ENCODE results near the gene MAD1L1.
A peak's percentile ranks its signal among the peaks of the same experiment; 100 is the strongest.
"Not testable (repeated sequence)": the region's sequence is repeated elsewhere in the genome, so short reads cannot be mapped to it uniquely, and the experiment has no call there.

The MAD1L1 gene

DNA sequence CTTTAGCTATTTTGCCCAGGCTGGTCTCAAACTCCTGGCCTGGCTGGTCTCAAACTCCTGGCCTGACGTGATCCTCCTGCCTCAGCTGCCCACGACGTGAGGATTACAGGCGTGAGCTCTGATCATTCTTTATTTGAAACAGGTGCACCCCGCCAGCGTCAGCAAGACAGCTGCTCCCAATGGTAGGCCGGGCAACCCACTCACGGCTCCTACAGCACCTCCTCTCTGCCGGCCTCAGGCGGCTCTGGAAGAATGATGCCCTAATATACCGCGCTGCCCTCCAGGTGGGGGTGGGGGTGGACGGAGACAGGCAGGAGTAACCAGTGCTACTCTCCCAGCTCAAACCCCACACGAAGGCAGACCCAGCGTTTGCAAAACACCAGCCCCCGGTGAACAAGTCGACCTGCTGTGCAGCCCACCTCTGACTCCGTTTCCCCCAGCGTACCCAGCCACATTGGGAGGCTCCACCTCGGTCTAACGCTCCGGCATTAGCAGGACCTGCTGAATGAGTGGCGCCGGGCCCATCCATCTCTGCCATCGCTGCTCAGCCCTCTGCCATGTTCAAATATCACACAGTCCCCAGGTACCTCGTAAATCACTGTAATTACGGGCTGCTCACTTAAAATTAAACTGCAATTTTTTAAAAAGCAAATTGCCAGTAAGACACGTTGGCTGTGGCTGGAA, 414.0 kb downstream of the MAD1L1 start:
- DNase-seq, result no peak

DNA sequence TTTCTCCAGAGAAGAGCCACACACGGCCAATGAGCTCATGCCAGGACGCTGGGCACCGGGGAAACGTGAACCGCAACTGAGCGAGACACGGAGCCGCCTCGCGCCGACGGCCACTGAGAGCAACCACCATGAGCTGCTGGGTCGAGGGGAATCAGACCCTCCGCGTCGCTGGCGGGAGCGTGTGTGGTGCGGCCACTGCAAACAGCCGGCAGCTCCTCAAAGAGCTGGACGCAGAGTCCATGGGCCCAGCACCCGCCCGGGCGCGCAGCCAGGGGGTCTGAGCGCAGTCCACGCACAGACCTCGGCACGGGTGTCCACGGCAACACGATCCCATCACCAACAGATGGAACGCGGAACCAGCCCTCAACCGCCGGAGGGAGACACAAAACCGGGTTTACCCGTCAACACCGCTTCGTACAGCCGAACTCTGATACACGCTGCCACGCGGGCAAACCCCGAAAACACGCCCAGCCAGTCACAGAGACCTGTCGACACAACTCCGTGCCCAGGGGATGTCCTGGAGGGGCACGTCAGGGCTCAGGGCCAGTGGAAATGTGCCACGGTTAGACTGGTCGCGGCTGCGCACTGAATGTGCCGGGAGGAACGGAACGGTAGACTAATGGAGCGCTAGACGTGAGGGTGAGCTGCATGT, 415.6 kb downstream of the MAD1L1 start:
- DNase-seq, result no peak

DNA sequence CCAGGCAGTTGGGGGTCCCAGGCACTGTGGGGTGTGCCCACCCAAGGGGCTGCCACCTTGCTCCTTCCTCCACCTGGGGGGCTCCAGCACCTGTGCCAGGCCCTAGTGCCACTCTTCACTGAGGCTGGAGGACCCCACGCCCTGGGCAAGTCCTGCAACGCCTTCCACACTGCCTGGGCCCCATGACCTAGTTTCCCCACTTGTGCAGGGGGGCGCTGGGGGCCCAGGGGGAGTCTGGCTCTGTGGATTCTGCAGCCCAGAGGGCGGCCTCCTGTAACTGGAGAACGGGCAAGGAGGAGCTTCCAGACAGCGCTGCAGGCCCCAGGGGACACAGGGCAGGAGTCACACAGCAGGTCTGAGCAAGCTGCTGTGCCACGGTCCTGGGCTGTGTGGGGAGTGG, 416.3 kb downstream of the MAD1L1 start:
- not testable (repeated sequence) for DNase-seq

DNA sequence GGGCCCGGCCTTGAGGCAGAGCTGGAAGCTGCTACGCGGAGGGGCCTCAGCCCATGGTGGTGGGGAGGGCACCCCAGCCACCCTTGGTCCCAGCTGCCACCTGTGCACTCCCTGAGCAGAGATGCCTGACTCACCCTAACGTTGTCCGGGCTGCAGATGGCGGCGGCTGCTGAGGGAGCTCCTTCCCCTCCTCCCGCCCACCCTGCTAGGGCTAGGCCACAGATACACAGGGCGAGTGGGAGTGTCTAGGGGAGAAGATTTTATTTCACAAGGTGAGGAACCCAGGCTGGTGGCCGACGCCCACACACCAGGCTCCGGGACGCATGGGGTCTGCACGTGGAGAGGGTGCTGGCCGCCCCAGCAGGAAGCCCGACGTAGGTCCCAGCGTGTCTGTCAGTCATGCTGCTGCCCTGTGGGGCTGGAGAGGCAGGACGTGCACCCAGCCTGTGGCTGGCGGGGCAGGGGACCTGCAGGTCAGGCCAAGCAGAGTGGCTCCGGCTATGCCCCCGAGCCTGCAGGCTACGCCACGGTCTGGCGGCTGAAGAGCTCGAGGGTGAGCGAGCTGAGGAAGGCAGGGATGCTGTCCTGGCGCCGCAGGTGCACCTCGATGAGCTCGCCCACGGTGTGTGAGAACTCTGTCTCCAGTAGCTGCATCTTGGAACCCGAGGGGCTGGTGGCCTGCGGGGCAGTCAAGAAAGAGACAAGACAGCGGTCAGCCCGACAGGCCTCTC, 417.0 kb downstream of the MAD1L1 start:
- DNase-seq, result not testable (repeated sequence)

DNA sequence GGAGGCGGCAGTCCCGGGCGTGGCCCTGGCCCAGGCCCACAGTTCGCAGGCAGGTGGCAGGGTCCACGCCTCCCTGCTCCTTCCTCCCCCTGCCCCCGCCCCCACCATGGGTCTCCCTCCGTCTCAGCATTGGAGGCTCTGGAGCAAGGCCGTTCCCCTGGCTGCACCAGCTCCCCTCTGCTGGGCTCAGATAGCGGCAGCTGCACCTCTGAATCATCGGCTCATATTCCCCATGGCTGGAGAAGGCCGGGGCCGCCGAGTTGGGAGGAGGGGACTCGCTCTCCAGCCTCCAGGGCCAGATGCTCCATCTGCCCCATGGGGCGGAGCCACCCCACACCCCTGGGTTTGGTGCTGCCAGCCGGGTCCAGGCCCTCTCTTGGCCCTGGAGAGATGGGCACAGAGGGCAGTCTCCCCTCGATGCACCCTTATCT, 417.7 kb downstream of the MAD1L1 start:
- DNase-seq, result no peak

DNA sequence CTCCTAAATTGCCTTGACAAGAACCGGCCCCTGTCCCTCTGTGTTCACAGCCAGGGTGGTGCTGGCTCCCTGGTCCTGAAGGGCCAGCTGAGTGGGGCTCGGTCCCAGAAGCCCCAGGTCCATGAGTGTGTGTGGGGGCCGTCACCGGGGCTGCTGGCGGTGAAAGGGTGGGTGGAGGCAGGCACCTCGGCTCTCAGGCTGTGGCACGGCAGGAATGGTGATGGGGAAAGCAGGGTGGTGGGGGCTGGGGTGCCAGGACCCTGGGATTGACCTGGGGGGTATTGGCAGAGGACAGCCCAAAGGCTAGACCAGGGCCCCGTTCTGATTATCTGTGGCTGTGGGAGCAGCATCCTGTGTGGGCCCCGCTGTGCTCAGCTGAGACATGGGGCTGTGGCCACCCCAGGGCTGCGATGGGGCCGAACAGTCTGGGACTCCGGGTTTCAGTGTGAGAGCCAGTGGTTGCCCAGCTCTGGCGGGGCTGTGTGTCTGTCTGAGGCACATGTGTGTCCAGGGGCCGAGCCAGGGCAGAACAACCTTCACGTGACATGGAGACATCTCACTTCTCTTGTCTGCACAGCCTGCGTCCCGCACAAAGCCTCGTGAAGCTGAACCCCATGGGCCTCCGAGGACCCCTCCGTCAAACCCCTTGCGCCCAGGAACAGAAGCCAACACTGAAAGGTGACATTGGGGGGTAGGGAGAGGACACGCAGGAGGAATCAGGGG, 418.5 kb downstream of the MAD1L1 start:
- no peak for DNase-seq

DNA sequence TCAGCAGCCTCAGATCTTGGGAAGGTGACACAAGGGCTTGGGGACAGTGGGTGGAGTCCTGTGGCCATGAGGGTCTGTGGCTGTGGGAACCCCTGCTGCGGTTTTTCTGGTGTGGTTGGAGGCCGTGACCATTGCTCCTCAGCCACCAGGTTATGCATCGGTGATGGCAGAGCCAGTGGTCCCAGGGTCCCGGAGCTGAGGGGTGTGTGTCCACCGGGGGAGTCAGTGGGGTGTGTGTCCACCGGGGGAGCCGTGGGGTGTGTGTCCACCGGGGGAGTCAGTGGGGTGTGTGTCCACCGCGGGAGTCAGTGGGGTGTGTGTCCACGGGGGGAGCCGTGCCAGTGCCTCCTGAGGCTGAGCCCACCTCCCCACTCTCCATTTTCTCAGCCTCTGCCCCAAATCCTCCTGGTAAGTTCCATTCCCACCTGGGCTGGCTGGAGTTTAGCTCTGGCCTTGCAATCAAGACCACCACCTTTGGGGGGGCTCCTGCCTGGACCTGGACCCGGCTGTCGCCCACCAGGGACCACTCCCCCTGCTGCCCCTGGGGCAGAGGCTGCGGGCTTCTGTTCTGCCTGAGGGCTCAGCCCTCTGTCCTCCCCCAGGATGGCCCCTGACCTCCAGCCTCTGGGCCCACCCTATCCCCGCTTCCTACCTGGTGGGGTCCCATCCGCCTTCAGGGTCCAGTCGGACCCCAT, 419.2 kb downstream of the MAD1L1 start:
- no peak for DNase-seq

DNA sequence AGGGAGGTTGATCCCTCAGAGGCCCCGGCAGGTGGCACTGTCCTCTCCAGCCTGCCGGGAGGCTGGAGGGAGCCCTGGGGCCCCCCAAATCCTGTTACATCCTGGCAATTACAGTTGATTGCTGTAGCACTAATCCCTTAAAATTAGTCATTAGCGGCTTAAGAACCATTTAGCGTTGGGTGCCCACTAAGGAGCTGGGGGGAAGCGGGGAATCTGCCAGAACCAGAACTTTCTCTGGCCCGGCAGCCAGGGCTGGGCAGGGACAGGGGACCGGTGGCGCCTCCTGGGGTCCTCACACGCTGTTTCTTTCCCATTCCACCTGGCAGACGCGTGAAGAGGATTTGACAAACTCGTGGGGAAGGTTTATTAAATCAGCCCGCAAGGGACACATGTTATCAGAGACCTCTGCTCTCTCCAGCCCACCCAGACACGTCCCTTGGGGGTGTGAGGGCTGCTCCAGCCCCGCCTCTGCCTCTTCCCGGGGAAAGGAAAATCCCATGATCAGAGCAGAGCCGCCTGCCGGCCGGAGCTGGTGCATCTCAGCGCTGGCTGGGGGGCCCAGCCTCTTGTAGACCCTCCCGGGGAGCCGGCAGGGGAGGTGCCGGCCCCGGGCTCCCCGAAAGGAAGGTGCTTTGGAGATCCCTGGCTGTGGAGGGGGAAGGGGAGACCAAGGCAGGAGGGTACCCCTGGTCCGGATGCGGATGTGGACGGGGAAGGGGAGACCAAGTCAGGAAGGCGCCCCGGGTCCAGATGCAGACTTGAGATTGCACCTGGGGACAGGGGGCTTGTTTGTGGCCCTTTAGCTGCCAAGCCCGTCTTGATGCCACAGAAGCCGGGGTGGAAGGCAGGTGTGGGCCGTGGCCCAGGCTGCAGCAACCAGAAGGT, 420.0 kb downstream of the MAD1L1 start:
- no peak for DNase-seq

DNA sequence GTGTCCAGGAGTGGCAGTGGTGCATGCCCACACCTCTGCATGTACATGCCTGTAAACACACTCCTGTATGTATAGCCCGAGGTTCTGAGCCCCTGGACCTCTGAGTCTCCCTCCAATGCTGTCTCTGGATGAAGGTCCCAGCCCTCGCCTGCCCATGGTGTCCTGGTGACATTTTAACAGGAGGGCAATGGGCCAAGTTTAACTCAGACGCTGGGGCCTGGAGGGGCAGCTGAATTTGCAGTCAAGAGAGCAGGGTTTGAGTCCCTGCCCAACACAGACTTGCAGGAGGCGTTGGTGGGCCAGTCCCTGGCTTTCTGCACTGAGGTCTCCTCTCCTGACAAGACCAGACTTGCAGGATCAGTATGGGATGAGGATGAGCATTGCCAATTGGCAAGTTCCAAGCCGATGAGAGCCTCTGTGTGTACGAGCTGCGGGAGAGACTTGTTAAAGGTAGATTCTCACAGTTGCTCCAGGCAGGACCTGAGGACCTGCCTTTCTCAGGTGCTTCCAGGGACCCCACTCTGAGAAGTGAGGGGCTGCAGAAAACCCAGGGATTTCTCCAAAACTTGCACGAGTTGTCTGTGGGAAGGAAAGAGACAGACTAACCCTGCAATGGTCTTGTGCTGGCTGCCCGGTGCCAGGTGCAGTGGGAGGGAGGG, 420.8 kb downstream of the MAD1L1 start:
- DNase-seq, result no peak

DNA sequence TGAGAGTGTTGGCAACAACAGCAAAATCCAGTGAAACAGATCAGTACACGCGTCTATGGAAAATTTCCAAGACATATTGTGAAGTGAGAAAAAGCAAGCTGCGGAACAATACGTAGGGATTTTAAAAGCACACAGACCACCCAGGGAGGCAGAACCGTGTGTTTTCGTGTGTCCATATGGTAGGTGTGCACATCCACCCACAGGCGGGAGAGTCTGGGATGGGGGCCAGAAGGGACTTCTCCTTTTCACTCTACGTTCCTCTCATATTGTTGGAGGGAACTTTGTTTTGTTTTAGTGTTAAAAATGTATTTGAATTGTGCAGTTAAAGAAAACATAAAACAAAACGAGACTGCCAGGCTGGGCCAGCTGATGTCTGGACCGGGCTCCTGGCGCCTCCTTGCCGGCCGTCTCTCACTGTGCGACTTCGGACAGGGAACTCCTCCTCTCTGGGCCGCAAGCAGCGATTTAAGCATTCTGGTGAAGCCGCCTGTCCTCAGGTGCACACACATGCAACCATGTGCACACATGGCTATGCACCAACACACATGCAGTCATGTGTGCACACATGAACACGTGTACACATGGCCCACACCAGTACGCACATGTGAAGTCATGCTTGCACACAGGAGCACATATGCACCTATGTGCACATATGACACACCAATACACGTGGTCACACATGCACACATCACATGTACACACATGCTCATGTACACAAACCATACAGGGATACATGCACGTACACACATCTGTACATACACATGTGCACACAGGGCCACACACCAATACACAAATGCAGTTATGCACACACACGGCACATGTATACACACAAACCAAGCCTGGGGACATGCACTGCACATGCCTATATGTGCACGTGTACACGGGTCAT, 421.5 kb downstream of the MAD1L1 start:
- no peak for DNase-seq

DNA sequence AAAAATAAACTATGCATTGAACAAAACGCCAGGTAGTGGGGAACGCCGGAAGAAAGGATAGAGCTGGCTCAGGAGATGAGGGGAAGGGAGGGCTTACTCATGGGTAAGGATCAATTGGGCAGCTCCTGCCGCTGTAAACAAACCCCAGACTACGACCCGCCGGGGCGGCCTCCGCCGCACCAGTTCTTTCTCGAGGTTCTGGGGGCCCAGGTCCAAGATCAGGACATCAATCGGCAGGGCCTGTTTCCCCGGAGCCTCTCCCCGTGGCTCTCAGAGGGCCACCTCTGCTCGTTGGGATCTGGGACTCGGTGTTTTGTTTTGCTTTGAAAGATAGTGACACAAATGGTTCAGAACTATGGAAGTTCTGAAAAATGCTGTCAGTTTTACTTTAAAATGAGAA, 422.2 kb downstream of the MAD1L1 start:
- no peak for DNase-seq

DNA sequence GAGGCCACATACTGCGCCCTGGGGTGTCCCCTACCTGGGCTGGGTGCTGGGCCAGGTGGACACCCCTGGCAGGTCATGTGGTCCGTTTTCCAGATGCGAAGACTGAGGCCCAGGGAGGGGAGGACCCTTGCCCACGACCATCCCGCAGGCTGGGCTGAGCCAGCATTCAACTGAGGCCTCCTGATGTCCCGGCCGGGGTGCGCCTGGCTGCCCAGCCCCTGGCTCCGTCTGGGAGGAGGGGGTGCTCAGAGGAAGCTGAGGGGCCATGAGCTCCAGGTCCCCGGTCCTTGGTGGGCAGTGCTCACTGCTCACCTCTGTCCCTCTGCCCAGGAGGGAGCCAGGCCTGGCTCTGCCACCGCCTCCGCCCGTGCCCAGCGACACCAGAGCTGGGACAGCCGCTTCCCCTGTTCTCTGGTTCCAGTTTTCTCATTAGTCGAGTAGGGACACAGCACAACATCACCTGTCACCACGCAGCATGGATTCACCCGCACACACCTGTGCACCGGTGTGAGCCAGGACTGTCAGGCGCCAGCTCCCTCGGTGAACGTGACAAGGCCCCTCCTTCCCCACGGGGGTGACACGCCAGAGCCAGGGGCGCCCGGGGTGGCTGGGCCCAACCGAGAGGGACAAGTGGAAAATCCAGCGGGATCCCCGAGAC, 423.0 kb downstream of the MAD1L1 start:
- no peak for DNase-seq

DNA sequence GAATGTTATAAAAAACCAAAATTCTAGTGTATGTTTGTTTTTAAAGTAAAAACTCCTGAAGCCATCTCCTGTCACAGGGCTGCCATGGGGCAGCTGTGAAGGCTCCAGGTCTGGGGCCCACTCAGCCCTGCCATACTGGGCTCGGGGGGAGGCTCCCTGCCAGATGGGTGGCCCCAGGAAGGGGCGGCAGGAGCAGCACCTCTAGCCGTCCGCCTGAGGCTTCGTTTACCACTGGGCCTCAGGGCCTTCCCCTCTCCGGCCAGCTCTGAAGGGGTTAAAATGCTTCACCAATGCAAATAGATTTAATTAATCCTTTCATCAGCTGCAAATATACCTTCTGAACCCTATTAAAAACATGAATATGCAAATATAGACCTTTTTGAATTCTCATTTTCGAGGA, 423.7 kb downstream of the MAD1L1 start:
- DNase-seq, result no peak

DNA sequence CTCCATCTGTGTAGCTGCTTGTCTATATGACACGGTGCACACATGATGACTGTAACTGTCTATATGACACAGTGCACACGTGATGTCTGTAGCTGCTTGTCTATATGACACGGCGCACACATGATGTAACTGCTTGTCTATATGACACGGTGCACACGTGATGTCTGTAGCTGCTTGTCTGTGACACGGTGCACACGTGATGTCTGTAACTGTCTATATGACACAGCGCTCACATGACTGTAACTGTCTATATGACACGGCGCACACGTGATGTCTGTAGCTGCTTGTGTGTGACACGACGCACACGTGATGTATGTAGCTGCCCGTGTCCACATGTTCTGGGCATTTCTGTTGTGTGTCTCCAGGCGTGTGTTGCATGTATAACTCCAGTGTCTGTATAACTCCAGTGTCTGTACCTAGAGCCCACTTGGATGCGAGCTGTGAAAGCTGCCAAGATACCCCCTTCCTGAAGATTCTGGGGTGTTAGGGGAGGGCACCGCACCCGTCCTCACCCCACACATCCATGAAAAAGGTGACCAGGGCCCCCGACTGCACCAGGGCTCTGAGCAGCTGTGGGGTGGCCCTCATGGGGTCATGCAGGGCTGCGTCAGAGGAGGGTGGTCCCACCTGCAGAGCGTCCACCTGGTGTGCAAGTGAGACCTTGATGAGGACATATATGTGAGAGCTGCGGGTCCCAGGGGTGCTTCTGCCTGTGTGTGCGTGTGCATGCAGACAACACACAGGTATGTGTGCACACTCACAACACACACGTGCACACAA, 424.7 kb downstream of the MAD1L1 start:
- no peak for DNase-seq

DNA sequence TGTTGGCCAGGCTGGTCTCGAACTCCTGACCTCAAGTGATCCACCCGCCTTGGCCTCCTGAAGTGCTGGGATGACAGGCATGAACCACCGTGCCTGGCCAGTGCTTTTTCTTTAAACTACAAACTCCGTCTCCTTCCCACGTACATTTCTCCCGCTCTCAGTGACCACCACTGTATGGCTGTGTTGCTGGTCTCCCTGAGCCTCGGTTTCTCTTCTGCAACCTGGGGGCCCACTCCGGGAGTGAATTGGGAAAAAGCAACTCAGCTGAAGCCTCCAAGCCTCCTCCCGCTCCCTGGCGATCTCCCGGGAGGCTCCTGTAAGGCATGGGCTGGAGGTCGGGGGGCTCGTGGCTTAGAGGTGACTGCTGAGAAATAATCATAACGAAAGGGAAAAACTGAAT, 426.4 kb downstream of the MAD1L1 start:
- peak in 1 of 2 experiments; percentile 4 for DNase-seq

DNA sequence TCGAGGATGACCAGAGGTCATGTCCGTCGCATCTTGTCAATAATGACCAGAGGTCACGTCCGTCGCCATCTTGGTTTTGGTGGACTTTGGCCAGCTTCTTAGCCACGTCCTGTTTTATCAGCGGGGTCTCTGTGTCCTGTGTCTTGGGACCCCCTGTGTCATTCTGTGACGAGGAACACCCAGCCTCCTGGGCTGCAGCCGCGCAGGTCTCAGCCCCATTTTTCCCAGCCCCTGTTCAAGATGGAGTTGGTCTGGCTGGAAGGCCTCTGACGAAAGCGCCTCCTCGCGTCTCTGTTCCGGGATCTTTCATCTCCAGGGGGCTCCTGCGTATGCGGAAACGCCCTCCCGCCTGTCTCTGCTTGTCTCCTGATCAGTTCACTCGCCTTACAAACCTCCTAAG, 428.4 kb downstream of the MAD1L1 start:
- DNase-seq, result peak in 1 of 2 experiments; percentile 1

DNA sequence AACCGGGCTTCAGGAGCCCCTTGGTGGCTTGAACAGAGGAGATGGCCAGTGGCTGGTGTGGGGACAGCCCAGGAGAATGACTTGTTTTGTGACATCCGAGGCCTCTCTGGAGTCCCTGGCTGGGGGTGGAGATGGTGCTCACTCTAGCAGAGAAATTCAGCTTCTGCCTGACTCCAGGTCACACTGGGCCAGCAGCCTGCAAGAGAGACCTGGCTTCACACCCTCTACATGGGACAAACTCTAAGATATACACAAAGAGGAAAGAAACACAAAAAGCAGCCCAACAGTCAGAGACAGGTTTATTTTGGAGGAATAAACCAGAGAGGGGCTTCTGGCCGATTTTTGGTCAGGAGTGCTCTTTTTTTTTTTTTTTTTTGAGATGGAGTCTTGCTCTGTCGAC, 429.8 kb downstream of the MAD1L1 start:
- DNase-seq, result peak in 1 of 2 experiments; percentile 13

DNA sequence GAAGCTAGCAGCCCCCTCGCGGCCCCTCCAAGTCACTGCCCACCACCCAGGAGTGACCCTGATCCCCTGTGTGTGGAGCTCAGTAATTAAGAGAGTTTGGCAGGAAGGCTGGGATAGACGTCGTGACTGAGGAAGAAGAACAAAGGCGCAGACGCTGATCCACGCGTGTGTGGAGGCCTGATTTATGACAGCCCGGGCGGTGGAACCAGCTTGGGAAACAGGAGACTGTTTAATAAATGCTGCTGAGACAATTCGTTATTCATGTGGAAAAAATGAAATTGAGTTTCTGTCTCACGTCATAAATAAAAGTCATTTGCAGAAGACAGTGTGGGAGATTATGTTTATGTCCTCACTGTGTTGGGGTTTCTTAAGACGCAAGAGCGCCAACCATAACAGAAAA, 431.8 kb downstream of the MAD1L1 start:
- no peak for DNase-seq

DNA sequence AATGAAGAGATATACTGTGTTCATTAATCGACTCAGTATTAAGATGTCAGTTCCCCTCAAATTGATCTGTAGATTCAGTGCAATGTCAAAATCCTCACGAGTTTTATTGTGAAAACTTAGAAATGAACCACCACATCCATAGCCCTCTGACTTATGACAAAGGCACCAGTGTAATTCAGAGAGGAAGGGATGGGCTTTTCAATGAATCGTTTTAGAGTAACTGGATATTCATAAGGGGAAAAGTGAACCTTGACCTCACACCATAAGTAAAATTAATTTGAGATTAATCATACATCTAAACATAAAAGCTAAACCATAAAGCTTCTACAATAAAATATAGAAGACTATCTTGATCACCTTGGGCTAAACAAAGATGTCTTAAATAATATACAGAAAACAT, 434.6 kb downstream of the MAD1L1 start:
- DNase-seq, result no peak
